ENCODE data around the gene SLX9.
"Not testable (repeated sequence)": the region's sequence is repeated elsewhere in the genome, so short reads cannot be mapped to it uniquely, and the experiment has no call there.

SLX9 gene

GRCh38 chr21:44973598-44973997, 33.8 kb downstream of the SLX9 start:
- H3F3A ChIP-seq (ENCODE audit: control insufficient read depth, insufficient read depth): no peaks in the 10 kb centered on the region
- no peak overlapping the region for H3K27ac ChIP-seq (ENCODE audit: low read depth, low read length)
- no peak for TF ChIP-seq EZH2phosphoT487 (IDR thresholded peaks at IDR 0.05; ENCODE audit: borderline replicate concordance, low read length)
- TF ChIP-seq CTCF (IDR thresholded peaks at IDR 0.05; ENCODE audit: low read depth, low read length, poor library complexity, severe bottlenecking): no peak
- H3K79me2 ChIP-seq (ENCODE audit: control insufficient read depth, low read length): no peaks in the 10 kb centered on the region
- H3K4me1 ChIP-seq (ENCODE audit: control insufficient read depth, low read length): no peaks in the 10 kb centered on the region
- H4K20me1 ChIP-seq (ENCODE audit: control insufficient read depth, insufficient read depth, low read depth, low read length): 0 out of 2 replicates have a peak, but pooled peaks cover 3% of the 10 kb centered on the region
- H3K4me3 ChIP-seq (ENCODE audit: low read length): no peak overlapping the region
- peaks cover 3% of the 10 kb centered on the region; the same call in 1 of the 2 replicates for H3K36me3 ChIP-seq (ENCODE audit: control insufficient read depth, low read length)
- H3K9me3 ChIP-seq (ENCODE audit: control insufficient read depth, insufficient read depth, low read length): no peaks in the 10 kb centered on the region
- no peak overlapping the region for H3K4me2 ChIP-seq (ENCODE audit: low read length)
- H3K9me2 ChIP-seq (replicated peaks; ENCODE audit: control insufficient read depth, low read length): no peaks in the 10 kb centered on the region
- H3K27me3 ChIP-seq (ENCODE audit: control insufficient read depth, low read length): no peaks in the 10 kb centered on the region

GRCh38 chr21:44974676-44975075, 34.8 kb downstream of the SLX9 start:
- Histone ChIP-seq H3K79me2 (ENCODE audit: control insufficient read depth, low read length) (no peaks in the 10 kb centered on the region), H3K4me1 (ENCODE audit: control insufficient read depth, low read length) (no peaks in the 10 kb centered on the region), H3K27ac (ENCODE audit: low read depth, low read length) (no peak overlapping the region), H3K9me3 (ENCODE audit: control insufficient read depth, insufficient read depth, low read length) (no peaks in the 10 kb centered on the region), H3K36me3 (ENCODE audit: control insufficient read depth, low read length) (no peaks in the 10 kb centered on the region), H3F3A (ENCODE audit: control insufficient read depth, insufficient read depth) (no peaks in the 10 kb centered on the region), H3K4me2 (ENCODE audit: low read length) (no peak overlapping the region), H4K20me1 (ENCODE audit: control insufficient read depth, insufficient read depth, low read depth, low read length) (0 out of 2 replicates have a peak, but pooled peaks cover 6% of the 10 kb centered on the region), H3K9me2 (replicated peaks; ENCODE audit: control insufficient read depth, low read length) (no peaks in the 10 kb centered on the region), H3K4me3 (ENCODE audit: low read length) (no peak overlapping the region), H3K27me3 (ENCODE audit: control insufficient read depth, low read length) (no peaks in the 10 kb centered on the region)
- TF ChIP-seq EZH2phosphoT487 (IDR thresholded peaks at IDR 0.05; ENCODE audit: borderline replicate concordance, low read length) (no peak), CTCF (IDR thresholded peaks at IDR 0.05; ENCODE audit: low read depth, low read length, poor library complexity, severe bottlenecking) (no peak)

GRCh38 chr21:44975720-44976555, 36.1 kb downstream of the SLX9 start:
- TF ChIP-seq CTCF (IDR thresholded peaks at IDR 0.05; ENCODE audit: low read depth, low read length, poor library complexity, severe bottlenecking) (no peak), EZH2phosphoT487 (IDR thresholded peaks at IDR 0.05; ENCODE audit: borderline replicate concordance, low read length) (no peak)
- Histone ChIP-seq H3K4me1 (ENCODE audit: control insufficient read depth, low read length) (no peaks in the 10 kb centered on the region), H3K9me3 (ENCODE audit: control insufficient read depth, insufficient read depth, low read length) (no peaks in the 10 kb centered on the region), H3K4me2 (ENCODE audit: low read length) (no peak overlapping the region), H3K4me3 (ENCODE audit: low read length) (no peak overlapping the region), H3K9me2 (replicated peaks; ENCODE audit: control insufficient read depth, low read length) (no peaks in the 10 kb centered on the region), H3F3A (ENCODE audit: control insufficient read depth, insufficient read depth) (no peaks in the 10 kb centered on the region), H3K27ac (ENCODE audit: low read depth, low read length) (no peak overlapping the region), H4K20me1 (ENCODE audit: control insufficient read depth, insufficient read depth, low read depth, low read length) (0 out of 2 replicates have a peak, but pooled peaks cover 7% of the 10 kb centered on the region), H3K79me2 (ENCODE audit: control insufficient read depth, low read length) (no peaks in the 10 kb centered on the region), H3K36me3 (ENCODE audit: control insufficient read depth, low read length) (no peaks in the 10 kb centered on the region), H3K27me3 (ENCODE audit: control insufficient read depth, low read length) (no peaks in the 10 kb centered on the region)

GRCh38 chr21:44976556-44977393, 36.9 kb downstream of the SLX9 start:
- not testable (repeated sequence) for H3K27me3 ChIP-seq (ENCODE audit: control insufficient read depth, low read length); H3K79me2 ChIP-seq (ENCODE audit: control insufficient read depth, low read length); H3K9me3 ChIP-seq (ENCODE audit: control insufficient read depth, insufficient read depth, low read length); H4K20me1 ChIP-seq (ENCODE audit: control insufficient read depth, insufficient read depth, low read depth, low read length); H3K4me2 ChIP-seq (ENCODE audit: low read length); H3F3A ChIP-seq (ENCODE audit: control insufficient read depth, insufficient read depth); H3K4me1 ChIP-seq (ENCODE audit: control insufficient read depth, low read length); H3K36me3 ChIP-seq (ENCODE audit: control insufficient read depth, low read length); H3K9me2 ChIP-seq (replicated peaks; ENCODE audit: control insufficient read depth, low read length); H3K4me3 ChIP-seq (ENCODE audit: low read length); H3K27ac ChIP-seq (ENCODE audit: low read depth, low read length)
